ENCODE data around the gene AKAP12. TPM values are rescaled to one million over a fixed set of nuclear protein-coding genes. Genes with fewer than 3 reads are reported as not detected.

Gene AKAP12
- total and polyA plus RNA-seq, 4 donors, result 9.4 to 110 (median 24.6) TPM

GRCh38 chr6:151384151-151384550, 144.4 kb downstream of the AKAP12 start:
- Histone ChIP-seq H3K4me1 (ENCODE audit: control insufficient read depth in 5 of 5, insufficient read depth in 5 of 5, low read length in 5 of 5) (peaks cover 0 to 10% (median 5%) of the 10 kb centered on the region in 5 donors), H3K4me3 (no peak overlapping the region), H3K36me3 (ENCODE audit: control insufficient read depth in 4 of 4, insufficient read depth in 4 of 4, low read length in 4 of 4) (peaks cover 0 to 4% (median 0%) of the 10 kb centered on the region in 4 donors), H3K9ac (ENCODE audit: insufficient read depth in 1 of 2, low read length in 2 of 2) (no peak overlapping the region), H3K27me3 (ENCODE audit: control insufficient read depth in 3 of 3, insufficient read depth in 3 of 3, low read length in 2 of 3) (no peaks in the 10 kb centered on the region), H3K27ac (ENCODE audit: low read depth in 1 of 2, low read length in 1 of 2) (no peak overlapping the region), H3K9me3 (ENCODE audit: control insufficient read depth in 4 of 4, insufficient read depth in 3 of 4, low read length in 3 of 4) (no peaks in the 10 kb centered on the region)
- ATAC-seq (ENCODE audit: insufficient read depth, low FRiP score), result no peak
- WGBS, 2 donors, result 89 to 97% methylated on average over 5 of the region's 5 CpGs
- TF ChIP-seq CTCF (IDR thresholded peaks at IDR 0.05; ENCODE audit: control extremely low read depth, extremely low read depth), result no peak
- DNase-seq, result no peak

DNA sequence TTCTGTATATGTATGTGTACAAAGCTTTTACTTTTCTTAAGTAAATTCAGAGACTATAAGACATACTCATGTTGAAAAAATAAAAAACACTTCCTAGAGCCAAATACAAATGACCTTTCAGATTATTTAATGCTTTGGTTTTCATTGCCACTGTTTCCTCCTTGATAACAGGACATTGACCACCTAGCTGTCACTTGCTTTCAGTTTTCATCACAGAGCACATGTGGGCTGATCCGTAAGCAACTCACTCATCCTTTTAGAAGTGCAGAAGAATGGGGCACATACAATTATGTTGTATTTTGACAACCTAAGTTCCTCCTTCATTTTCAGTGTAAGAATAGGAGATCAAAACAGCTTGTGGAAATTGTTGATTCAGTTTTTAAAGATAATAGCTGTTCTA, 145.4 kb downstream of the AKAP12 start:
- no peaks in the 10 kb centered on the region for H3K9me3 ChIP-seq (ENCODE audit: control insufficient read depth in 4 of 4, insufficient read depth in 3 of 4, low read length in 3 of 4)
- ATAC-seq (ENCODE audit: insufficient read depth, low FRiP score), result no peak
- no peak overlapping the region for H3K27ac ChIP-seq (ENCODE audit: low read depth in 1 of 2, low read length in 1 of 2)
- H3K27me3 ChIP-seq (ENCODE audit: control insufficient read depth in 3 of 3, insufficient read depth in 3 of 3, low read length in 2 of 3), result no peaks in the 10 kb centered on the region
- DNase-seq, result no peak
- 27 to 38% methylated on average over 1 of the region's 1 CpG for WGBS, 2 donors
- H3K4me1 ChIP-seq (ENCODE audit: control insufficient read depth in 5 of 5, insufficient read depth in 5 of 5, low read length in 5 of 5), result peaks cover 0 to 9% (median 5%) of the 10 kb centered on the region in 5 donors
- no peak for TF ChIP-seq CTCF (IDR thresholded peaks at IDR 0.05; ENCODE audit: control extremely low read depth, extremely low read depth)
- H3K4me3 ChIP-seq, result no peak overlapping the region
- H3K9ac ChIP-seq (ENCODE audit: insufficient read depth in 1 of 2, low read length in 2 of 2), result no peak overlapping the region
- peaks cover 0 to 4% (median 0%) of the 10 kb centered on the region in 4 donors for H3K36me3 ChIP-seq (ENCODE audit: control insufficient read depth in 4 of 4, insufficient read depth in 4 of 4, low read length in 4 of 4)

DNA sequence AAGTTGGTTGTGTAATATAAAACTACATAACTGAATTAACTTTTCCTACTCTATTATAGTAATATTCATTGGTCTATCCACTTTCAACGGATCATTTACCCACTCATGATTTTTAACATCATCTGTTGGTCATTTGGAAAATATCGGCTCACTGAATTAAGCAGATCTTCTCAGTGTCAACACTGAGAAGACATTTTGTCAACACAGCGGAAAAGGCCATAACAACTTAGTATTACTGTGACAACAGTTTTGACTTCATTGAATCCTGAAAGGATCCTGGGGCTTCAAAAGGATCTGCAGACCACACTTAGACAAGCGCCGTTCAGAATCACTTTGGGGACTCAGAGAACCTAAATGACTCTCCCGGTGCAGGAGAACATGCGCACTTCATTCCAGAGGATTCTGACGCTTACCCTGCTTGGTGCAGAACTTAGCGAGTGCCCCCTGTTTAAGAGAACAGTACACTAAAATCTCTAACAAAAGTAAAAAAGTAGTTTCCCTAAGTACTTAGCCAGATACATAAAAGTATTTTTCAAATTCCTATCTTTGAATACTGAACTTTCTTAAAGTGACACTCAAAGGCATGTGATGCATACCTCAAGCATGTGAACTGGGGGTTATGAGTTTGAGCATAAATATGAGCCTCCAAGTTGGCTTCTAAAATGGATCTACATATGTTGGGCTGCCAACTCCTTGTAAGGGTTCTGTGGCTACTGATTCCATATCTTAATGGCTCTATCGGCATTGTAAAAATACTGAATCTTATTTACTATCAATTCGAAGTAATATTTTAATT, 147.6 kb downstream of the AKAP12 start:
- Histone ChIP-seq H3K4me1 (ENCODE audit: control insufficient read depth in 5 of 5, insufficient read depth in 5 of 5, low read length in 5 of 5) (peaks cover 3 to 16% (median 4%) of the 10 kb centered on the region in 5 donors), H3K27me3 (ENCODE audit: control insufficient read depth in 3 of 3, insufficient read depth in 3 of 3, low read length in 2 of 3) (no peaks in the 10 kb centered on the region), H3K36me3 (ENCODE audit: control insufficient read depth in 4 of 4, insufficient read depth in 4 of 4, low read length in 4 of 4) (peaks cover 0 to 4% (median 0%) of the 10 kb centered on the region in 4 donors), H3K9me3 (ENCODE audit: control insufficient read depth in 4 of 4, insufficient read depth in 3 of 4, low read length in 3 of 4) (no peaks in the 10 kb centered on the region), H3K4me3 (no peak overlapping the region), H3K27ac (ENCODE audit: low read depth in 1 of 2, low read length in 1 of 2) (no peak overlapping the region), H3K9ac (ENCODE audit: insufficient read depth in 1 of 2, low read length in 2 of 2) (no peak overlapping the region)
- 83 to 92% methylated on average over 11 of the region's 11 CpGs for WGBS, 2 donors
- DNase-seq (peak in 1 of 3 donors; percentile 39), ATAC-seq (ENCODE audit: insufficient read depth, low FRiP score) (no peak)
- no peak for TF ChIP-seq CTCF (IDR thresholded peaks at IDR 0.05; ENCODE audit: control extremely low read depth, extremely low read depth)

All from lung (tissue), 12 donors.